Smooth muscle cell (in vitro differentiated cells): ENCODE results near the gene TSPAN7. TPM values are rescaled to one million over a fixed set of nuclear protein-coding genes. Genes with fewer than 3 reads are reported as not detected.

Source experiments
- DNase-seq: peaks from one replicate; lab custom pipeline; 2025; ENCODE audit not compliant: unreplicated experiment; lab: John Stamatoyannopoulos, UW
- H2AFZ ChIP-seq: fragments of 200-600 bp; sonication (generic); 2 replicates; pipeline ENCODE4 v1.6.0; 2016; ENCODE audit warnings: antibody characterized with exemption, low read depth, mild to moderate bottlenecking
- H3F3A ChIP-seq: fragments of 200-600 bp; sonication (generic); 2 replicates; pipeline ENCODE4 v1.6.0; 2017; ENCODE audit warnings: antibody characterized with exemption, low read depth
- H3K27ac ChIP-seq: fragments of 200-600 bp; sonication (generic); 2 replicates; pipeline ENCODE4 v1.5.1; 2016; ENCODE audit warnings: low read depth, mild to moderate bottlenecking
- H3K27me3 ChIP-seq: fragments of 200-600 bp; sonication (generic); 2 replicates; pipeline ENCODE4 v1.6.1; 2016; ENCODE audit warnings: low read depth, mild to moderate bottlenecking
- H3K36me3 ChIP-seq: fragments of 200-600 bp; sonication (generic); 2 replicates; pipeline ENCODE4 v1.5.1; 2016; ENCODE audit warnings: low read depth
- H3K4me1 ChIP-seq: fragments of 200-600 bp; sonication (generic); 2 replicates; pipeline ENCODE4 v1.5.1; 2016; ENCODE audit warnings: low read depth
- H3K4me2 ChIP-seq: fragments of 200-600 bp; sonication (generic); 2 replicates; pipeline ENCODE4 v1.6.0; 2016; ENCODE audit warnings: mild to moderate bottlenecking
- H3K4me3 ChIP-seq: fragments of 200-600 bp; sonication (generic); 2 replicates; pipeline ENCODE4 v1.5.1; 2016; ENCODE audit warnings: mild to moderate bottlenecking
- H3K79me2 ChIP-seq: fragments of 200-600 bp; sonication (generic); 2 replicates; pipeline ENCODE4 v1.6.0; 2016; ENCODE audit warnings: low read depth, mild to moderate bottlenecking
- H3K9ac ChIP-seq: fragments of 200-600 bp; sonication (generic); 2 replicates; pipeline ENCODE4 v1.6.0; 2016; ENCODE audit warnings: low read depth
- H3K9me3 ChIP-seq: fragments of 200-600 bp; sonication (generic); replicated peaks from 2 replicates; pipeline ENCODE4 v1.5.1; 2016; ENCODE audit warnings: low read depth
- H4K20me1 ChIP-seq: fragments of 200-600 bp; sonication (generic); 2 replicates; pipeline ENCODE4 v1.6.0; 2016; ENCODE audit warnings: low read depth
- CTCF ChIP-seq: fragments of 200-600 bp; sonication (generic); IDR thresholded peaks from 2 replicates; pipeline ENCODE4 v1.5.1; 2017; ENCODE audit warnings: borderline replicate concordance, mild to moderate bottlenecking, antibody characterized with exemption; ENCODE audit not compliant: insufficient read depth, poor library complexity, severe bottlenecking
- WGBS: methylation state at CpG from one replicate; pipeline ENCODE4 v1.1.7; 2016; ENCODE audit warnings: low lambda C conversion rate; 5-methylcytosine and 5-hydroxymethylcytosine counted together
- polyA plus RNA-seq: library from polyadenylated mRNA; unstranded; fragments of >200 nt; fragmentation: Nextera tagmentation; extraction: Ambion mirVana; gene quantifications from 2 replicates; pipeline ENCODE4 v1.2.1, GENCODE V29; 2016
- total RNA-seq: library from RNA; depleted of rRNA; stranded (reverse); fragments of >200 nt; gene quantifications from 2 replicates; pipeline ENCODE4 v1.2.3, GENCODE V29; 2014

TSPAN7 gene
- total and polyA plus RNA-seq, 2 experiments from 2014 or later = 1.5 to 3.9 TPM

DNA sequence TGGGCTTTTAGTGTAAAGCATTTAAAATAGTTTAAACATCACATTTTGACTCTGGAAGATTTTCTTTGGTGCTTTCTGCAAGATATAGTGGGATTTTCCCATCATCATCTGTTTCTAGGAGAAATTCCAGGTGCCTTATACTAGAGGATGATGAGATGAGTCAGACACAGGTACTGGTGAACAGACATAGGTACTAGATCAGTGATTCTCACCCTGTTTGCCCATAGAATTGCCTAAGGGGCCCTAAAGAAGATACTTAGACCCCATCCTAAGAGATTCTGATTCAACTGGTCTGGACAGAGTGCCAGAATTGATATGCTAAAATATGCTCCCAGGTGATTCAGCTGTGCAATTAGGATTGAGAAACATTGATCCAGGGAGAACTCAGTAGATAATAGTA is 9.7 kb downstream of the TSPAN7 start:
- H3K27ac ChIP-seq = no peak overlapping the region
- no peaks in the 10 kb centered on the region for H3F3A ChIP-seq
- no peaks in the 10 kb centered on the region for H3K36me3 ChIP-seq
- no peaks in the 10 kb centered on the region for H3K27me3 ChIP-seq
- H3K79me2 ChIP-seq = no peaks in the 10 kb centered on the region
- no peak overlapping the region for H2AFZ ChIP-seq
- no peak for TF ChIP-seq CTCF
- no peaks in the 10 kb centered on the region for H4K20me1 ChIP-seq
- DNase-seq = no peak
- no peak overlapping the region for H3K4me2 ChIP-seq
- H3K9me3 ChIP-seq = no peaks in the 10 kb centered on the region
- H3K9ac ChIP-seq = no peak overlapping the region
- no peak overlapping the region for H3K4me3 ChIP-seq
- no peaks in the 10 kb centered on the region for H3K4me1 ChIP-seq

DNA sequence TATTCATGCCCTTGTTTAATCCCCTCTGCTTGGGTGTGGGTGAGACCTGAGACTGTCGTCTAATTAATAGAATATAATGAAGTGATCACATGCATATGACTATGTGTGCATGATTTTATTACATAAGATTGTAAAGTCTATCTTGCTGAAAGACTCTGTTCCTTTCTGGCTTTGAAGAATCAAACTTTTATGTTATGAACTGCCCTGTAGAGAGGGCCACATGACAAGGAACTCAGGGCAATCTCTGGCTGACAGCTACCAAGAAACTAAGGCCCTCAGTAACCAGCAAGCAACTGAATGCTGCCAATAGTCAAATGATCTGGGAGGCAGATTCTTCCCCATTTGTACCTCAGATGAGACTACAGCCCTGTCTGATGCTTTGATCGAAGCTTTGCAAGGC is 13.5 kb downstream of the TSPAN7 start:
- WGBS = 83% methylated on average over 2 of the region's 2 CpGs
- H3K9ac ChIP-seq = no peak overlapping the region
- H4K20me1 ChIP-seq = no peaks in the 10 kb centered on the region
- DNase-seq = no peak
- H3K4me2 ChIP-seq = no peak overlapping the region
- H3F3A ChIP-seq = no peaks in the 10 kb centered on the region
- H3K27me3 ChIP-seq = no peaks in the 10 kb centered on the region
- H3K9me3 ChIP-seq = no peaks in the 10 kb centered on the region
- H3K27ac ChIP-seq = no peak overlapping the region
- H2AFZ ChIP-seq = no peak overlapping the region
- no peak for TF ChIP-seq CTCF
- H3K4me1 ChIP-seq = no peaks in the 10 kb centered on the region
- H3K36me3 ChIP-seq = no peaks in the 10 kb centered on the region
- H3K79me2 ChIP-seq = no peaks in the 10 kb centered on the region
- no peak overlapping the region for H3K4me3 ChIP-seq

- Histone ChIP-seq H3K4me3 (no peak overlapping the region), H3K79me2 (no peaks in the 10 kb centered on the region), H3K36me3 (no peaks in the 10 kb centered on the region), H3K4me2 (no peak overlapping the region), H4K20me1 (no peaks in the 10 kb centered on the region), H3K27ac (no peak overlapping the region), H3K27me3 (no peaks in the 10 kb centered on the region), H3K4me1 (no peaks in the 10 kb centered on the region), H3K9ac (no peak overlapping the region), H3F3A (no peaks in the 10 kb centered on the region), H2AFZ (no peak overlapping the region), H3K9me3 (no peaks in the 10 kb centered on the region)
- TF ChIP-seq CTCF = no peak
- WGBS = 61% methylated on average over 2 of the region's 2 CpGs
- no peak for DNase-seq
Measured at GRCh38 chrX:38575888-38576287, 14.5 kb downstream of the TSPAN7 start.

DNA sequence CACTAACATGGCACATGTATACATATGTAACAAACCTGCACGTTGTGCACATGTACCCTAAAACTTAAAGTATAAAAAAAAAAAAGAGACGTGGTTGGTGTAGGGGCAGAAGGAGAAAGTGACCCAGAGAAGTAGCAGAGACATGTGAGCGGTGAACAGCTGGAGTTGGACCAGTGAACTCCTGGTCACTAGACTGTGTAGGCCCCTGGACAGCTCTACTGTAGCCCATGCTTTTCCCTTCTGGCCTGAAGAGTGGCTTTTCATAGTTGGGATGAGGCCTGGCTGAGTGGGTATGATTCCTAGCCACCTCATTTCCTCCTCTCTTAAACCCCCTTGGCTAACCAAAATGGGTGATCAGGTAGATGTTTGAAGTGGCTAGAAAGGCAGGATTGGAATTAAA is 16.4 kb downstream of the TSPAN7 start:
- H3K4me1 ChIP-seq = no peaks in the 10 kb centered on the region
- H3K27me3 ChIP-seq = no peaks in the 10 kb centered on the region
- H2AFZ ChIP-seq = no peak overlapping the region
- H3K36me3 ChIP-seq = no peaks in the 10 kb centered on the region
- WGBS = 79% methylated on average over 3 of the region's 3 CpGs
- H3F3A ChIP-seq = no peaks in the 10 kb centered on the region
- no peaks in the 10 kb centered on the region for H3K79me2 ChIP-seq
- H3K4me3 ChIP-seq = no peak overlapping the region
- H3K4me2 ChIP-seq = no peak overlapping the region
- H4K20me1 ChIP-seq = no peaks in the 10 kb centered on the region
- H3K9ac ChIP-seq = no peak overlapping the region
- H3K27ac ChIP-seq = no peak overlapping the region
- DNase-seq = no peak
- H3K9me3 ChIP-seq = no peaks in the 10 kb centered on the region
- no peak for TF ChIP-seq CTCF
